Prostate gland (tissue), 2 donors: Measurements from ENCODE around the gene SLC17A7.

ENCODE experiments used
- POLR2A ChIP-seq: fragments of 450-650 bp; IDR thresholded peaks from one replicate; pipeline ENCODE4 v1.6.1; 2016; ENCODE audit warnings: antibody characterized with exemption, mild to moderate bottlenecking
- POLR2AphosphoS5 ChIP-seq: sonication (generic); formaldehyde crosslinking; IDR thresholded peaks from one replicate; pipeline ENCODE4 v1.6.1; 2017; ENCODE audit warnings: antibody characterized with exemption
- TF ChIP-seq, protein P1 (sequence below), 4 experiments: fragments of 200-600 bp in 2 of 4; fragments of 450-650 bp in 2 of 4; sonication (generic) in 2 of 4; IDR thresholded peaks; 1 replicate in 3 of 4; 2 replicates in 1 of 4; pipeline ENCODE4 v1.5.1; 2016 to 2019; ENCODE audit warnings: antibody characterized with exemption in 4 of 4, mild to moderate bottlenecking in 2 of 4, moderate library complexity in 2 of 4

- TF ChIP-seq, protein P1, sequence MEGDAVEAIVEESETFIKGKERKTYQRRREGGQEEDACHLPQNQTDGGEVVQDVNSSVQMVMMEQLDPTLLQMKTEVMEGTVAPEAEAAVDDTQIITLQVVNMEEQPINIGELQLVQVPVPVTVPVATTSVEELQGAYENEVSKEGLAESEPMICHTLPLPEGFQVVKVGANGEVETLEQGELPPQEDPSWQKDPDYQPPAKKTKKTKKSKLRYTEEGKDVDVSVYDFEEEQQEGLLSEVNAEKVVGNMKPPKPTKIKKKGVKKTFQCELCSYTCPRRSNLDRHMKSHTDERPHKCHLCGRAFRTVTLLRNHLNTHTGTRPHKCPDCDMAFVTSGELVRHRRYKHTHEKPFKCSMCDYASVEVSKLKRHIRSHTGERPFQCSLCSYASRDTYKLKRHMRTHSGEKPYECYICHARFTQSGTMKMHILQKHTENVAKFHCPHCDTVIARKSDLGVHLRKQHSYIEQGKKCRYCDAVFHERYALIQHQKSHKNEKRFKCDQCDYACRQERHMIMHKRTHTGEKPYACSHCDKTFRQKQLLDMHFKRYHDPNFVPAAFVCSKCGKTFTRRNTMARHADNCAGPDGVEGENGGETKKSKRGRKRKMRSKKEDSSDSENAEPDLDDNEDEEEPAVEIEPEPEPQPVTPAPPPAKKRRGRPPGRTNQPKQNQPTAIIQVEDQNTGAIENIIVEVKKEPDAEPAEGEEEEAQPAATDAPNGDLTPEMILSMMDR (IDR thresholded peaks at IDR 0.05), result no peak
- no peak for TF ChIP-seq POLR2A
- TF ChIP-seq POLR2AphosphoS5, result no peak
Measured at GRCh38 chr19:49435670-49436069, 5.7 kb downstream of the SLC17A7 start.
